ENCODE data around the gene CYP24A1.

DNA sequence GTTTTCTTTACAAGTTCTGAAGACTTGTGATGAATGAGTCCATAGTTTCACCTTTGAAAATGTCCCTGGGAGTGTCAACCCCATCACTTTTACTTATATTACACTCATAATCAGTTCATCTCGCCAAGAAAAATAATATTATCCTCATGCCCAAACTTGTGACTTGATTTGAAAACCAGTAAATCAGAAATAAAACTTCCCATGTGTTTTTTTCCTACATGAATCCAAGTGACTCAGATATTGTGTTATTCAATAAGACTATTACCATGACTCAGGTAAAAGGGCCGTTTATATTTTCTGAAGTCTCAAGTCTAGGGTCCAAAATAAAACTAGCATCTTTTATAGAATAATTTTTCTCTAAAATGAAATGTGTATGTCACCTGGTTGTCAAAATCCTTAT lies 15.8 kb upstream of the CYP24A1 start:
- TF ChIP-seq, protein P1, sequence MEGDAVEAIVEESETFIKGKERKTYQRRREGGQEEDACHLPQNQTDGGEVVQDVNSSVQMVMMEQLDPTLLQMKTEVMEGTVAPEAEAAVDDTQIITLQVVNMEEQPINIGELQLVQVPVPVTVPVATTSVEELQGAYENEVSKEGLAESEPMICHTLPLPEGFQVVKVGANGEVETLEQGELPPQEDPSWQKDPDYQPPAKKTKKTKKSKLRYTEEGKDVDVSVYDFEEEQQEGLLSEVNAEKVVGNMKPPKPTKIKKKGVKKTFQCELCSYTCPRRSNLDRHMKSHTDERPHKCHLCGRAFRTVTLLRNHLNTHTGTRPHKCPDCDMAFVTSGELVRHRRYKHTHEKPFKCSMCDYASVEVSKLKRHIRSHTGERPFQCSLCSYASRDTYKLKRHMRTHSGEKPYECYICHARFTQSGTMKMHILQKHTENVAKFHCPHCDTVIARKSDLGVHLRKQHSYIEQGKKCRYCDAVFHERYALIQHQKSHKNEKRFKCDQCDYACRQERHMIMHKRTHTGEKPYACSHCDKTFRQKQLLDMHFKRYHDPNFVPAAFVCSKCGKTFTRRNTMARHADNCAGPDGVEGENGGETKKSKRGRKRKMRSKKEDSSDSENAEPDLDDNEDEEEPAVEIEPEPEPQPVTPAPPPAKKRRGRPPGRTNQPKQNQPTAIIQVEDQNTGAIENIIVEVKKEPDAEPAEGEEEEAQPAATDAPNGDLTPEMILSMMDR (conservative IDR thresholded peaks at IDR 0.05): no peak
- no peak for TF ChIP-seq ZFX (IDR thresholded peaks at IDR 0.05)
